Motor neuron (in vitro differentiated cells): ENCODE data around the gene PCCA. TPM values are rescaled to one million over a fixed set of nuclear protein-coding genes. Genes with fewer than 3 reads are reported as not detected.
"Not testable (repeated sequence)": the region's sequence is repeated elsewhere in the genome, so short reads cannot be mapped to it uniquely, and the experiment has no call there.

Experiments used
- ATAC-seq, 8 experiments: fragments of 200-7000 bp; cut with Tn5 transposase; replicated peaks in 6 of 8; 2 replicates each; pipeline ENCODE4 v1.8.0; 2021; ENCODE audit warnings: mild to moderate bottlenecking in 8 of 8, moderate library complexity in 8 of 8
- H3K27ac ChIP-seq, 2 donors: fragments of 250-450 bp; sonication (Bioruptor Pico); 2 replicates each; pipeline ENCODE4 v1.9.0; 2021; ENCODE audit warnings: antibody characterized with exemption in 2 of 2, mild to moderate bottlenecking in 2 of 2, moderate library complexity in 1 of 2
- H3K4me1 ChIP-seq, 2 donors: fragments of 250-450 bp; sonication (Bioruptor Pico); replicated peaks in 1 of 2; 2 replicates each; pipeline ENCODE4 v1.6.1; 2021; ENCODE audit warnings: antibody characterized with exemption in 2 of 2, mild to moderate bottlenecking in 2 of 2, moderate library complexity in 1 of 2
- H3K4me3 ChIP-seq, 5 donors: fragments of 250-450 bp; sonication (Bioruptor Pico); 2 replicates each; pipeline ENCODE4 v1.9.0; 2021; ENCODE audit warnings: antibody characterized with exemption in 5 of 5, mild to moderate bottlenecking in 5 of 5, moderate library complexity in 4 of 5
- WGBS, 10 experiments: fragments of 450-650 bp; shearing (Covaris generic); methylation state at CpG; one replicate each; pipeline ENCODE4 v1.0.0; 2022; 5-methylcytosine and 5-hydroxymethylcytosine counted together
- in situ Hi-C, 9 experiments: fragments of 400-800 bp; cut with MboI; loops; one replicate each; pipeline ENCODE4 v1.15.0; 2021; ENCODE audit warnings: low sequenced_read_pairs in 9 of 9, low pct_unique_long_range_greater_than_20kb in 2 of 9; ENCODE audit not compliant: unreplicated experiment in 9 of 9
- total RNA-seq, 8 experiments: library from RNA; unstranded; fragments of 300-600 nt; gene quantifications; 2 replicates each; pipeline versions ENCODE4 v1.2.3 to v1.2.4, GENCODE V29; 2022

The PCCA gene
- total RNA-seq, 8 experiments from 2014 or later = 19.1 to 98.3 (median 50.9) TPM

- in situ Hi-C loops = loop anchor here in 1 of 9 experiments (25.0 kb wide), 1 partner anchor 548 kb away; no protein-coding TSS in a partner anchor
- no peak for ATAC-seq
- H3K27ac ChIP-seq = no peak overlapping the region
- H3K4me1 ChIP-seq = no peaks in the 10 kb centered on the region
- 75 to 97% (median 88%) methylated on average over 2 to 10 of the region's 13 CpGs; no CpG with 5 or more reads in 2 of the 10 experiments for WGBS, 10 experiments
- no peak overlapping the region for H3K4me3 ChIP-seq
Measured at GRCh38 chr13:100564444-100565223, 475.7 kb downstream of the PCCA start.

GRCh38 chr13:100565286-100565685 lies 476.4 kb downstream of the PCCA start:
- Histone ChIP-seq H3K27ac (no peak overlapping the region), H3K4me3 (no peak overlapping the region), H3K4me1 (no peaks in the 10 kb centered on the region)
- in situ Hi-C loops = loop anchor here in 1 of 9 experiments (25.0 kb wide), 1 partner anchor 547 kb away; no protein-coding TSS in a partner anchor
- ATAC-seq = no peak
- WGBS, 10 experiments = 36 to 100% (median 60%) methylated on average over 1 to 8 of the region's 8 CpGs; no CpG with 5 or more reads in 2 of the 10 experiments

- no peak for ATAC-seq
- 40 to 100% (median 87%) methylated on average over 1 to 4 of the region's 6 CpGs; no CpG with 5 or more reads in 3 of the 10 experiments for WGBS, 10 experiments
- Histone ChIP-seq H3K4me1 (no peaks in the 10 kb centered on the region), H3K4me3 (no peak overlapping the region), H3K27ac (no peak overlapping the region)
- in situ Hi-C loops = loop anchor here in 1 of 9 experiments (25.0 kb wide), 1 partner anchor 546 kb away; no protein-coding TSS in a partner anchor
Measured at GRCh38 chr13:100566543-100566942, 477.6 kb downstream of the PCCA start.

- in situ Hi-C loops = loop anchor here in 1 of 9 experiments (25.0 kb wide), 1 partner anchor 539 kb away; no protein-coding TSS in a partner anchor
- no peaks in the 10 kb centered on the region for H3K4me1 ChIP-seq
- peak in 4 of 8 experiments; percentile 29 to 99 (median 98) for ATAC-seq
- WGBS, 10 experiments = 0 to 100% (median 23%) methylated on average over 1 to 2 of the region's 2 CpGs; no CpG with 5 or more reads in 3 of the 10 experiments
- H3K4me3 ChIP-seq = no peak overlapping the region
- H3K27ac ChIP-seq = no peak overlapping the region
Measured at GRCh38 chr13:100573121-100573520, 484.2 kb downstream of the PCCA start.

GRCh38 chr13:100577239-100577638 lies 488.3 kb downstream of the PCCA start:
- in situ Hi-C loops, ATAC-seq, H3K27ac ChIP-seq, H3K4me3 ChIP-seq, H3K4me1 ChIP-seq: not testable (repeated sequence)
- 53 to 100% (median 89%) methylated on average over 2 to 4 of the region's 4 CpGs; no CpG with 5 or more reads in 3 of the 10 experiments for WGBS, 10 experiments

Other genes starting within 250 kb of the PCCA start
- 1 to 10 TPM in 2 of 8 experiments, under 1 TPM in 5, not detected in 1; 0.18 to 1.9 (median 0.33) TPM for gene ZIC5, start 117.3 kb upstream of the PCCA start, total RNA-seq
- 10 to 100 TPM in 1 of 8 experiments, 1 to 10 TPM in 4, under 1 TPM in 2, not detected in 1; 0.14 to 48.8 (median 1.3) TPM for gene ZIC2, start 107.3 kb upstream of the PCCA start, total RNA-seq